OCI-LY3 (cell line): ENCODE results near the gene EPHA6.

ENCODE experiments used
- H2AFZ ChIP-seq: fragments of 200-600, 300-600 bp; shearing (Covaris generic); 2 replicates; pipeline ENCODE4 v1.6.0; 2014; ENCODE audit warnings: antibody characterized with exemption, low read depth, low read length
- H3K27ac ChIP-seq: fragments of 200-600, 300-600 bp; sonication (generic); 2 replicates; pipeline ENCODE4 v1.5.1; 2014; ENCODE audit warnings: mild to moderate bottlenecking, low read length, moderate library complexity, mixed read lengths
- H3K27me3 ChIP-seq: fragments of 200-600, 300-600 bp; sonication (generic); 2 replicates; pipeline ENCODE4 v1.6.1; 2014; ENCODE audit warnings: low read depth, low read length, mixed read lengths
- H3K36me3 ChIP-seq: fragments of 200-600, 300-600 bp; sonication (generic); replicated peaks from 2 replicates; pipeline ENCODE3; 2014; ENCODE audit warnings: low read depth, low read length, mixed read lengths
- H3K4me1 ChIP-seq: fragments of 300-600, 200-600 bp; sonication (generic); 2 replicates; pipeline ENCODE4 v1.6.1; 2014; ENCODE audit warnings: low read length, mixed read lengths
- H3K4me2 ChIP-seq: fragments of 200-600, 300-600 bp; sonication (generic); 2 replicates; pipeline ENCODE4 v1.6.1; 2014; ENCODE audit warnings: low read length, mixed read lengths
- H3K4me3 ChIP-seq: fragments of 300-600, 200-600 bp; sonication (generic); 2 replicates; pipeline ENCODE4 v1.5.1; 2014; ENCODE audit warnings: antibody characterized with exemption, mild to moderate bottlenecking, low read length, moderate library complexity
- H3K79me2 ChIP-seq: fragments of 300-600, 200-600 bp; shearing (Covaris generic); 2 replicates; pipeline ENCODE4 v1.6.1; 2014; ENCODE audit warnings: mild to moderate bottlenecking, low read length, mixed read lengths
- H3K9ac ChIP-seq: fragments of 300-600, 200-600 bp; shearing (Covaris generic); 2 replicates; pipeline ENCODE4 v1.6.0; 2014; ENCODE audit warnings: mild to moderate bottlenecking, low read length, moderate library complexity
- H3K9me3 ChIP-seq: fragments of 200-600, 300-600 bp; shearing (Covaris generic); 2 replicates; pipeline ENCODE4 v1.6.1; 2014; ENCODE audit warnings: low read length, mixed read lengths; ENCODE audit not compliant: insufficient read depth
- H4K20me1 ChIP-seq: fragments of 200-600, 300-600 bp; sonication (generic); 2 replicates; pipeline ENCODE4 v1.6.1; 2016; ENCODE audit warnings: low read length, mixed read lengths; ENCODE audit not compliant: insufficient read depth
- CTCF ChIP-seq: fragments of 200-600, 300-600 bp; sonication (generic); IDR thresholded peaks from 2 replicates; pipeline ENCODE4 v1.5.1; 2014; ENCODE audit warnings: antibody characterized with exemption, low read length, low read depth
- EZH2phosphoT487 ChIP-seq: fragments of 200-600 bp; shearing (Covaris generic); IDR thresholded peaks from 2 replicates; pipeline ENCODE4 v1.6.1; 2018; ENCODE audit warnings: antibody characterized with exemption, mixed run types, low read depth

Gene EPHA6

GRCh38 chr3:97694876-97695275 is 880.5 kb downstream of the EPHA6 start:
- H3K4me3 ChIP-seq: no peak overlapping the region
- H3K4me2 ChIP-seq: no peak overlapping the region
- TF ChIP-seq EZH2phosphoT487: no peak
- no peak for TF ChIP-seq CTCF
- no peaks in the 10 kb centered on the region for H3K79me2 ChIP-seq
- no peaks in the 10 kb centered on the region for H3K27me3 ChIP-seq
- no peaks in the 10 kb centered on the region for H4K20me1 ChIP-seq
- no peak overlapping the region for H3K27ac ChIP-seq
- no peak overlapping the region for H2AFZ ChIP-seq
- H3K36me3 ChIP-seq: no peaks in the 10 kb centered on the region
- peaks cover 7% of the 10 kb centered on the region for H3K4me1 ChIP-seq
- no peak overlapping the region for H3K9ac ChIP-seq
- no peaks in the 10 kb centered on the region for H3K9me3 ChIP-seq

- H3K27me3 ChIP-seq: no peaks in the 10 kb centered on the region
- TF ChIP-seq CTCF: no peak
- TF ChIP-seq EZH2phosphoT487: no peak
- no peaks in the 10 kb centered on the region for H4K20me1 ChIP-seq
- peaks cover 12% of the 10 kb centered on the region for H3K4me1 ChIP-seq
- no peak overlapping the region for H3K27ac ChIP-seq
- H3K4me3 ChIP-seq: no peak overlapping the region
- no peaks in the 10 kb centered on the region for H3K79me2 ChIP-seq
- no peak overlapping the region for H2AFZ ChIP-seq
- H3K9me3 ChIP-seq: no peaks in the 10 kb centered on the region
- H3K36me3 ChIP-seq: no peaks in the 10 kb centered on the region
- no peak overlapping the region for H3K4me2 ChIP-seq
- H3K9ac ChIP-seq: no peak overlapping the region
Measured at GRCh38 chr3:97698691-97699090, 884.3 kb downstream of the EPHA6 start.

- no peaks in the 10 kb centered on the region for H3K36me3 ChIP-seq
- H4K20me1 ChIP-seq: no peaks in the 10 kb centered on the region
- H3K79me2 ChIP-seq: no peaks in the 10 kb centered on the region
- H3K4me1 ChIP-seq: peaks cover 12% of the 10 kb centered on the region
- H3K27me3 ChIP-seq: no peaks in the 10 kb centered on the region
- H2AFZ ChIP-seq: no peak overlapping the region
- TF ChIP-seq CTCF: no peak
- TF ChIP-seq EZH2phosphoT487: no peak
- H3K4me2 ChIP-seq: peak overlapping the region; percentile 25
- no peaks in the 10 kb centered on the region for H3K9me3 ChIP-seq
- H3K9ac ChIP-seq: no peak overlapping the region
- H3K27ac ChIP-seq: no peak overlapping the region
- 0 out of 2 replicates have a peak overlapping the region, but pooled peaks have one; percentile 5 for H3K4me3 ChIP-seq
Measured at GRCh38 chr3:97699889-97700288, 885.5 kb downstream of the EPHA6 start.

GRCh38 chr3:97705764-97706163 is 891.4 kb downstream of the EPHA6 start:
- Histone ChIP-seq H3K27me3 (no peaks in the 10 kb centered on the region), H3K4me3 (no peak overlapping the region), H3K27ac (no peak overlapping the region), H3K36me3 (no peaks in the 10 kb centered on the region), H4K20me1 (no peaks in the 10 kb centered on the region), H3K4me2 (no peak overlapping the region), H2AFZ (no peak overlapping the region), H3K9me3 (no peaks in the 10 kb centered on the region), H3K9ac (no peak overlapping the region), H3K4me1 (no peaks in the 10 kb centered on the region), H3K79me2 (no peaks in the 10 kb centered on the region)
- no peak for TF ChIP-seq EZH2phosphoT487

GRCh38 chr3:97706226-97706625 is 891.8 kb downstream of the EPHA6 start:
- H3K4me1 ChIP-seq: no peaks in the 10 kb centered on the region
- no peaks in the 10 kb centered on the region for H3K27me3 ChIP-seq
- TF ChIP-seq EZH2phosphoT487 (no peak), CTCF (no peak)
- H3K4me3 ChIP-seq: no peak overlapping the region
- H3K9me3 ChIP-seq: no peaks in the 10 kb centered on the region
- no peak overlapping the region for H3K27ac ChIP-seq
- H3K9ac ChIP-seq: no peak overlapping the region
- no peaks in the 10 kb centered on the region for H3K36me3 ChIP-seq
- H3K4me2 ChIP-seq: no peak overlapping the region
- H3K79me2 ChIP-seq: no peaks in the 10 kb centered on the region
- no peak overlapping the region for H2AFZ ChIP-seq
- no peaks in the 10 kb centered on the region for H4K20me1 ChIP-seq
